GM12892 (cell line): Measurements from ENCODE around the gene DOCK6.

Source experiments
- POLR2A ChIP-seq: IDR thresholded peaks from 2 replicates; pipeline ENCODE4 v1.6.1; 2011; ENCODE audit warnings: low read depth, low read length, control low read depth
- POLR2AphosphoS5 ChIP-seq: IDR thresholded peaks from 2 replicates; pipeline ENCODE4 v1.6.1; 2011; ENCODE audit warnings: low read depth, low read length, control low read depth
- TAF1 ChIP-seq: IDR thresholded peaks from 2 replicates; pipeline ENCODE4 v1.6.1; 2011; ENCODE audit warnings: low read depth, mild to moderate bottlenecking, control low read depth, low read length, borderline replicate concordance

GRCh38 chr19:11278670-11279069 lies 16.3 kb upstream of the DOCK6 start:
- TF ChIP-seq POLR2A (no peak), TAF1 (no peak), POLR2AphosphoS5 (no peak)
